Keratinocyte (primary cell): ENCODE measurements around the gene TBC1D9B. TPM values are rescaled to one million over a fixed set of nuclear protein-coding genes. Genes with fewer than 3 reads are reported as not detected.

Experiments used
- DNase-seq: peaks from one replicate; pipeline ENCODE4 v3.0.0-alpha.2; 2011; ENCODE audit warnings: low read depth, missing footprints, low spot score
- FAIRE-seq: peaks from 2 replicates; lab custom pipeline; 2011; peaks lifted over from hg19 to GRCh38; lab: Jason Lieb, UNC
- H2AFZ ChIP-seq: 2 replicates; pipeline ENCODE4 v1.6.0; 2012; ENCODE audit warnings: low read length, control low read depth, inconsistent platforms; ENCODE audit not compliant: control insufficient read depth
- H3K27ac ChIP-seq: 2 replicates; pipeline ENCODE4 v1.5.1; 2011; ENCODE audit warnings: low read length; ENCODE audit not compliant: control insufficient read depth, insufficient read depth
- H3K27me3 ChIP-seq: 3 replicates; pipeline ENCODE4 v1.6.0; 2011; ENCODE audit warnings: low read length; ENCODE audit not compliant: control insufficient read depth, insufficient read depth; ENCODE audit errors: extremely low read depth
- H3K36me3 ChIP-seq, 2 experiments: 2 replicates in 1 of 2; 3 replicates in 1 of 2; pipeline ENCODE4 v1.5.1; 2011; ENCODE audit warnings: low read length in 2 of 2, mild to moderate bottlenecking in 1 of 2; ENCODE audit not compliant: control insufficient read depth in 2 of 2, insufficient read depth in 2 of 2; ENCODE audit errors: extremely low read depth in 1 of 2
- H3K4me1 ChIP-seq: 3 replicates; pipeline ENCODE4 v1.5.1; 2011; ENCODE audit warnings: low read length; ENCODE audit not compliant: control insufficient read depth, insufficient read depth; ENCODE audit errors: extremely low read depth
- H3K4me2 ChIP-seq: 3 replicates; pipeline ENCODE4 v1.6.0; 2011; ENCODE audit warnings: low read depth, low read length; ENCODE audit not compliant: control insufficient read depth, insufficient read depth; ENCODE audit errors: extremely low read depth
- H3K4me3 ChIP-seq, 3 experiments: fragments of 200-600 bp in 1 of 3; sonication (generic) in 1 of 3; 2 replicates in 2 of 3; 3 replicates in 1 of 3; pipeline ENCODE4 v1.5.1; 2011 to 2016; ENCODE audit warnings: low read length in 3 of 3, mild to moderate bottlenecking in 3 of 3, control low read depth in 2 of 3, inconsistent platforms in 1 of 3, low read depth in 1 of 3, mixed read lengths in 1 of 3, mixed run types in 1 of 3, moderate library complexity in 1 of 3; ENCODE audit not compliant: control insufficient read depth in 2 of 3, insufficient read depth in 2 of 3; ENCODE audit errors: extremely low read depth in 1 of 3
- H3K79me2 ChIP-seq: 2 replicates; pipeline ENCODE4 v1.6.0; 2012; ENCODE audit warnings: low read length; ENCODE audit not compliant: control insufficient read depth, insufficient read depth
- H3K9ac ChIP-seq: 3 replicates; pipeline ENCODE4 v1.6.0; 2011; ENCODE audit warnings: low read length; ENCODE audit not compliant: control insufficient read depth, insufficient read depth; ENCODE audit errors: extremely low read depth
- H3K9me1 ChIP-seq: 3 replicates; pipeline ENCODE4 v1.6.0; 2011; ENCODE audit warnings: low read length; ENCODE audit not compliant: control insufficient read depth, insufficient read depth; ENCODE audit errors: extremely low read depth
- H3K9me3 ChIP-seq: 2 replicates; pipeline ENCODE4 v1.5.1; 2012; ENCODE audit warnings: low read depth, low read length; ENCODE audit not compliant: control insufficient read depth
- H4K20me1 ChIP-seq: 3 replicates; pipeline ENCODE4 v1.6.0; 2011; ENCODE audit warnings: low read length; ENCODE audit not compliant: control insufficient read depth, insufficient read depth; ENCODE audit errors: extremely low read depth
- EZH2 ChIP-seq: IDR thresholded peaks from one replicate; pipeline ENCODE4 v1.6.1; 2012; ENCODE audit warnings: inconsistent platforms, mild to moderate bottlenecking, low read length, moderate library complexity
- dilution Hi-C: fragments of 300-500 bp; cut with MboI; formaldehyde crosslinking; loops from one replicate; pipeline ENCODE4 v1.7.0; 2020; ENCODE audit warnings: low sequenced_read_pairs; ENCODE audit not compliant: extremely low pct_ligation_motif_present
- polyA plus RNA-seq, 5 experiments: library from polyadenylated mRNA; depleted of rRNA in 3 of 5; stranded (reverse) in 3 of 5; stranded (forward) in 1 of 5; unstranded in 1 of 5; fragments of >200 nt; gene quantifications; 1 replicate in 1 of 5; 2 replicates in 3 of 5; 3 replicates in 1 of 5; pipeline versions ENCODE4 v1.2.1 to v1.2.3, GENCODE V29; 2011 to 2012; ENCODE audit warnings: missing spikeins in 2 of 5, low read depth in 1 of 5, low replicate concordance in 1 of 5
- TF ChIP-seq, protein P1 (sequence below), 3 experiments: IDR thresholded peaks in 1 of 3; conservative IDR thresholded peaks in 1 of 3; optimal IDR thresholded peaks in 1 of 3; 2 replicates in 2 of 3; 3 replicates in 1 of 3; pipeline versions ENCODE3 to v1.5.1; 2011; ENCODE audit warnings: low read length in 3 of 3, mild to moderate bottlenecking in 3 of 3, moderate library complexity in 2 of 3, control low read depth in 1 of 3, inconsistent platforms in 1 of 3; ENCODE audit not compliant: insufficient read depth in 2 of 3; ENCODE audit errors: extremely low read depth in 1 of 3

Gene TBC1D9B
- polyA plus RNA-seq, 1 donor (not counting 4 experiments of a cell fraction or from before 2014, with no cell fraction given) = 51.4 TPM

DNA sequence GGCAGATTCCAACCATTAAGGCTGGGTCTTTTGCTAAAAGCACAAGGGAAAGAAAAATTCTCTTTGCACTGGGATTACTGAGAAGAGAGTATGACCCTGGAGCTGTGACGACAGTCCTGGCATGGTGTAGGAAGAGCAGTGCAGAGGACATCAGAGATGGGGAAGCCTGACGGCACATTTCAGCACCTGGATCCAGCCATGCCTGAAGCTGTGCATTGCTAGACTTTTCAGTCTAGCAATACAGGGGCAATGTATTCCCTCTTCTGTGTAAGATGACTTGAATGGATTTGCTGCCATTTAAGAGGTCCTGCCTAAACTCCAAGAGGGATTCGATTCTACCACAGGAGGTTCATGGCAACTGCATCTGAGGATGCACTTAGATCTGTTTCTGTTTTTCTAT, 36.7 kb downstream of the TBC1D9B start:
- Histone ChIP-seq H3K79me2 (no peaks in the 10 kb centered on the region), H3K36me3 (peaks cover 21 to 53% of the 10 kb centered on the region in 2 experiments), H3K27me3 (no peaks in the 10 kb centered on the region), H4K20me1 (no peaks in the 10 kb centered on the region), H3K4me2 (no peak overlapping the region), H3K9me3 (no peaks in the 10 kb centered on the region), H3K9me1 (no peaks in the 10 kb centered on the region), H3K9ac (no peak overlapping the region), H3K27ac (no peak overlapping the region), H3K4me1 (peaks cover 2% of the 10 kb centered on the region), H2AFZ (no peak overlapping the region), H3K4me3 (no peak overlapping the region)
- DNase-seq (no peak), FAIRE-seq (no peak)
- dilution Hi-C loops = no loop called here
- no peak for TF ChIP-seq EZH2
- TF ChIP-seq, protein P1, sequence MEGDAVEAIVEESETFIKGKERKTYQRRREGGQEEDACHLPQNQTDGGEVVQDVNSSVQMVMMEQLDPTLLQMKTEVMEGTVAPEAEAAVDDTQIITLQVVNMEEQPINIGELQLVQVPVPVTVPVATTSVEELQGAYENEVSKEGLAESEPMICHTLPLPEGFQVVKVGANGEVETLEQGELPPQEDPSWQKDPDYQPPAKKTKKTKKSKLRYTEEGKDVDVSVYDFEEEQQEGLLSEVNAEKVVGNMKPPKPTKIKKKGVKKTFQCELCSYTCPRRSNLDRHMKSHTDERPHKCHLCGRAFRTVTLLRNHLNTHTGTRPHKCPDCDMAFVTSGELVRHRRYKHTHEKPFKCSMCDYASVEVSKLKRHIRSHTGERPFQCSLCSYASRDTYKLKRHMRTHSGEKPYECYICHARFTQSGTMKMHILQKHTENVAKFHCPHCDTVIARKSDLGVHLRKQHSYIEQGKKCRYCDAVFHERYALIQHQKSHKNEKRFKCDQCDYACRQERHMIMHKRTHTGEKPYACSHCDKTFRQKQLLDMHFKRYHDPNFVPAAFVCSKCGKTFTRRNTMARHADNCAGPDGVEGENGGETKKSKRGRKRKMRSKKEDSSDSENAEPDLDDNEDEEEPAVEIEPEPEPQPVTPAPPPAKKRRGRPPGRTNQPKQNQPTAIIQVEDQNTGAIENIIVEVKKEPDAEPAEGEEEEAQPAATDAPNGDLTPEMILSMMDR (optimal IDR thresholded peaks at IDR 0.05 in 1 of 3, IDR thresholded peaks at IDR 0.05 in 1 of 3, conservative IDR thresholded peaks at IDR 0.05 in 1 of 3; ENCODE audit: extremely low read depth in 1 of 3, insufficient read depth in 2 of 3, low read length in 3 of 3) = no peak

- Histone ChIP-seq H4K20me1 (no peaks in the 10 kb centered on the region), H3K79me2 (no peaks in the 10 kb centered on the region), H3K9ac (no peak overlapping the region), H2AFZ (no peak overlapping the region), H3K36me3 (peaks cover 21 to 56% of the 10 kb centered on the region in 2 experiments), H3K9me3 (no peaks in the 10 kb centered on the region), H3K4me1 (peaks cover 2% of the 10 kb centered on the region), H3K27ac (no peak overlapping the region), H3K27me3 (no peaks in the 10 kb centered on the region), H3K4me2 (no peak overlapping the region), H3K9me1 (no peaks in the 10 kb centered on the region), H3K4me3 (no peak overlapping the region)
- DNase-seq (no peak), FAIRE-seq (no peak)
- TF ChIP-seq EZH2 = no peak
- TF ChIP-seq, protein P1 (optimal IDR thresholded peaks at IDR 0.05 in 1 of 3, IDR thresholded peaks at IDR 0.05 in 1 of 3, conservative IDR thresholded peaks at IDR 0.05 in 1 of 3; ENCODE audit: extremely low read depth in 1 of 3, insufficient read depth in 2 of 3, low read length in 3 of 3) = peak in 2 of 3 experiments; percentile 13 to 31
- dilution Hi-C loops = no loop called here
These were observed 37.2 kb downstream of the TBC1D9B start for GRCh38 chr5:179870403-179870903.
